H1 (cell line): ENCODE results near the gene RIPPLY1. TPM values are rescaled to one million over a fixed set of nuclear protein-coding genes. Genes with fewer than 3 reads are reported as not detected.

Experiments used
- CTCF ChIP-seq, 3 experiments: IDR thresholded peaks; 1 replicate in 2 of 3; 2 replicates in 1 of 3; pipeline versions ENCODE4 v1.5.1 to v1.6.1; 2011; ENCODE audit warnings: low read length in 3 of 3, mild to moderate bottlenecking in 3 of 3, inconsistent platforms in 2 of 3, low read depth in 1 of 3, moderate library complexity in 1 of 3; ENCODE audit not compliant: insufficient read depth in 1 of 3; ENCODE audit errors: control extremely low read depth in 1 of 3
- E2F6 ChIP-seq: IDR thresholded peaks from 2 replicates; pipeline ENCODE4 v1.6.1; 2012; ENCODE audit warnings: inconsistent platforms
- polyA plus RNA-seq, 7 experiments: library from polyadenylated mRNA; depleted of rRNA in 3 of 7; stranded (reverse) in 5 of 7; unstranded in 2 of 7; fragments of >200 nt in 5 of 7; fragments of 200-250 nt in 2 of 7; gene quantifications; 1 replicate in 5 of 7; 2 replicates in 1 of 7; 4 replicates in 1 of 7; pipeline versions ENCODE4 v1.2.1 to v1.2.3, GENCODE V29; 2011 to 2013; ENCODE audit warnings: missing spikeins in 2 of 7, mixed read lengths in 2 of 7
- total RNA-seq: library from RNA; stranded (reverse); fragmentation: NEBNext Ultra II Directional; extraction: Animal tissue kit (Norgen Biotek cat#: 25700); gene quantifications from 2 replicates; pipeline ENCODE4 v1.2.1, GENCODE V29; 2021

The RIPPLY1 gene
- total and polyA plus RNA-seq, 2 of the 8 experiments (the other 6 are each of a cell fraction or from before 2014, with no cell fraction given), result not detected

GRCh38 chrX:106901341-106901740 is 1.8 kb downstream of the RIPPLY1 start (continued):
- TF ChIP-seq E2F6 (no peak), CTCF (IDR thresholded peaks at IDR 0.05; ENCODE audit: control extremely low read depth in 1 of 3, insufficient read depth in 1 of 3, low read depth in 1 of 3, low read length in 3 of 3) (no peak)
- TF ChIP-seq, all 59 proteins: peak for 0
